ENCODE measurements around the gene MRS2. TPM values are rescaled to one million over a fixed set of nuclear protein-coding genes. Genes with fewer than 3 reads are reported as not detected.
"Not testable (repeated sequence)": the region's sequence is repeated elsewhere in the genome, so short reads cannot be mapped to it uniquely, and the experiment has no call there.

The MRS2 gene
- total RNA-seq, 8 experiments from 2014 or later = 16.3 to 36.1 (median 29.8) TPM

DNA sequence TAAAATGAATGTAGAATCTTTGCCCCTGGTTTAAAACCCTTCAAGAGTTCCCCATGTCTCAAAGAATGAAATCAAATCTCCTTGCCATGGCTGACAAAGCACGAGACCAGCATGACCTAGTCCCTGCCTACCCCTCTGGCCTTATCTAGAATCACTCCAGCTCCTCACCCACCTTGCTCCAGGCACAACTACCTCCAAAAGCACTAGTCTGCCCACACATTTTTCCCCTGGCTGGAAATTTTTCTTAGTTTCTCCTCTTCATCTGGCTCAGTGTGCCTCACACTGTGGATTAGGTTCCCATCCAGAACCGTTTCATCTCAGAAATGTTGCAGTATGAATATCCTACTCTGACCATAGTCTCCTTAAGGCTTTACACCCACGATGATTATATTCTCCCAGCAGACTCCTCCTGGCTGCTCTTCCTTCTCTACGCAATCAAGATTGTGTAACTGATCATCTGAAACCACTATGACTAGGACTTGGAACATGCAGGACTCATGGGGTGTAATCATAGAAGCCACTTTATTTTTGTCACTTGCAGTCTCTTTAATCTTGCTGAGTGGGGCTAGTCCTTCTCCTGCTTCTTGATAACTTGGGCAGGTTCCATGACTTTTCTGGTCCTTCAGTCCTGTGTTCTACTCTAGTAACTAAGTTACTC is 7.8 kb upstream of the MRS2 start:
- in situ Hi-C loops (cut with MboI; ENCODE audit: low pct_unique_long_range_greater_than_20kb in 2 of 9, low sequenced_read_pairs in 9 of 9, unreplicated experiment in 9 of 9) = loop anchor here in 2 of 9 experiments (25.0 kb wide), 2 partner anchors 108 to 333 kb away; no protein-coding TSS in a partner anchor
- 0 to 100% (median 63%) methylated on average over 1 to 4 of the region's 4 CpGs for WGBS, 10 experiments
- H3K4me3 ChIP-seq = no peak overlapping the region

DNA sequence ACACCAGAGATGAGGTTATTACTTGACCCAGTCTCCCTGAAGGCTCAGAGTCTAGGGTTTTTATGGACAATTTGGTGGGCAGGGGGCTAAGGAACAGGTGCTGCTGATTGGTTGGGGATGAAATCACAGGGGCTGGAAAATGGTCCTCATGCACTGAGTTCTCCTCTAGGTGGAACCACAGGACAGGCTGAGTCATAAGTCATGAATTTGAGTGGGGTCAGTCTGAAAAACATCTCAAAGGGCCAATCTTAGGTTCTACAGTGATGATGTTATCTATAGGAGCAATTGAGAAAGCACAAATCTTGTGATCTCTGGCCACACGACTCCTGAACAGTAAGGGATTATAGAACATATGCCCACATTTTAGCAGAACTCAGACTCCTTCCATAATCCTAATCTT is 5.9 kb upstream of the MRS2 start:
- Histone ChIP-seq H3K4me1 (replicated peaks in 1 of 2) (peaks cover 7 to 8% of the 10 kb centered on the region in 2 donors), H3K4me3 (no peak overlapping the region), H3K27ac (no peak overlapping the region)
- WGBS, 10 experiments = 17 to 83% (median 63%) methylated on average over 1 of the region's 1 CpG; no CpG with 5 or more reads in 4 of the 10 experiments
- in situ Hi-C loops (cut with MboI; ENCODE audit: low pct_unique_long_range_greater_than_20kb in 2 of 9, low sequenced_read_pairs in 9 of 9, unreplicated experiment in 9 of 9) = loop anchor here in 2 of 9 experiments (25.0 kb wide), 2 partner anchors 110 to 335 kb away; no protein-coding TSS in a partner anchor
- no peak for ATAC-seq (replicated peaks in 6 of 8)

More for the DNA sequence above, 7.8 kb upstream of the MRS2 start:
- no peak overlapping the region for H3K27ac ChIP-seq
- peak in 2 of 8 experiments; percentile 99 for ATAC-seq (replicated peaks in 6 of 8)
- H3K4me1 ChIP-seq (replicated peaks in 1 of 2) = no peaks in the 10 kb centered on the region

- no peak overlapping the region for H3K27ac ChIP-seq
- peak in 1 of 8 experiments; percentile 43 for ATAC-seq (replicated peaks in 6 of 8)
- peaks cover 8 to 12% of the 10 kb centered on the region in 2 donors for H3K4me1 ChIP-seq (replicated peaks in 1 of 2)
- 14 to 78% (median 47%) methylated on average over 1 of the region's 1 CpG; no CpG with 5 or more reads in 2 of the 10 experiments for WGBS, 10 experiments
- H3K4me3 ChIP-seq = no peak overlapping the region
- in situ Hi-C loops (cut with MboI; ENCODE audit: low pct_unique_long_range_greater_than_20kb in 2 of 9, low sequenced_read_pairs in 9 of 9, unreplicated experiment in 9 of 9) = loop anchor here in 2 of 9 experiments (25.0 kb wide), 2 partner anchors 110 to 335 kb away; no protein-coding TSS in a partner anchor
These were observed 5.1 kb upstream of the MRS2 start for GRCh38 chr6:24397631-24398030.

- ATAC-seq (replicated peaks in 6 of 8); H3K27ac ChIP-seq; H3K4me3 ChIP-seq; in situ Hi-C loops (cut with MboI; ENCODE audit: low pct_unique_long_range_greater_than_20kb in 2 of 9, low sequenced_read_pairs in 9 of 9, unreplicated experiment in 9 of 9): not testable (repeated sequence)
- H3K4me1 ChIP-seq (replicated peaks in 1 of 2) = peaks cover 8 to 24% of the 10 kb centered on the region in 2 donors
- 0 to 52% (median 38%) methylated on average over 4 to 8 of the region's 17 CpGs; no CpG with 5 or more reads in 4 of the 10 experiments for WGBS, 10 experiments
These were observed 2.4 kb upstream of the MRS2 start for GRCh38 chr6:24400045-24401039.

- Histone ChIP-seq H3K27ac (no peak overlapping the region), H3K4me1 (replicated peaks in 1 of 2) (peaks cover 8 to 24% of the 10 kb centered on the region in 2 donors), H3K4me3 (no peak overlapping the region)
- WGBS, 10 experiments = 60 to 91% (median 79%) methylated on average over 1 to 4 of the region's 4 CpGs; no CpG with 5 or more reads in 4 of the 10 experiments
- no peak for ATAC-seq (replicated peaks in 6 of 8)
- in situ Hi-C loops (cut with MboI; ENCODE audit: low pct_unique_long_range_greater_than_20kb in 2 of 9, low sequenced_read_pairs in 9 of 9, unreplicated experiment in 9 of 9) = no loop called here
These were observed 1.3 kb upstream of the MRS2 start for GRCh38 chr6:24401458-24401857.

DNA sequence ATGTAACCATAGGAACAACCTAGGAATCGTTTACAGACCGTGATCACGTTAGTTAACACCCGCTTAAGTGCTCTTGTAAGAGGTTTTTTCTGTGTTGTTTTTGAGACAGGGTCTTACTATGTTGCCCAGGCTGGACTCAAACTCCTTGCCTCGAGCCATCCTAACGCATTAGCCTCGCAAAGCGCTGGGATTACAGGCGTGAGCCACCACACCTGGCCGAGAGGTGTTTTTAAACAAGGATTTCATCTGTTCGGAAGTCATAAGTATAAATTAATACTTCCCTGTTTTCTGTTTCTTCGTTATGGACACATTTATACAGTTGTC is 727 bp downstream of the MRS2 start:
- ATAC-seq (replicated peaks in 6 of 8) = no peak
- H3K27ac ChIP-seq = no peak overlapping the region
- 0 to 63% (median 17%) methylated on average over 1 to 12 of the region's 12 CpGs; no CpG with 5 or more reads in 4 of the 10 experiments for WGBS, 10 experiments
- H3K4me3 ChIP-seq = peak overlapping the region; percentile 57 to 97 (median 67)
- in situ Hi-C loops (cut with MboI; ENCODE audit: low pct_unique_long_range_greater_than_20kb in 2 of 9, low sequenced_read_pairs in 9 of 9, unreplicated experiment in 9 of 9) = no loop called here
- H3K4me1 ChIP-seq (replicated peaks in 1 of 2) = peaks cover 9 to 24% of the 10 kb centered on the region in 2 donors

DNA sequence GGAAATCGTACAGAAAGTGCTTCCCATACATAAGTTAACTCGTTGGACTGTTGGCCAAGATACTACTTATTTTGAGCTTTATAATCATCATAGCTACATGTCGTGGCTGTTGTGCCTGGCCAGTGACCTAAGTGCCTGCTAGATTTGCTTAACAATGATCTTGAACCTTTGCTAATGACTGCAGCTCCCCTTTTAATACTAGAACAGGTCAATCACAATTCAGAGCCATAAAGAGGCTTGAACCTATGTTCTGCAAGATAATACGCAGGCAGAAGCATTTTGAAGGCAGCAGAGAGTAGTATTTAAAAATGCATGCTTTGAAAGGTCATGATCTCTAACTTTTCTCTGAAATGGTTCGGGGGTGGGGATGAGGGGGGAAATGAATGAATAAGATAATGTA is 2.5 kb downstream of the MRS2 start:
- Histone ChIP-seq H3K4me3 (no peak overlapping the region), H3K27ac (no peak overlapping the region), H3K4me1 (replicated peaks in 1 of 2) (peaks cover 10 to 24% of the 10 kb centered on the region in 2 donors)
- in situ Hi-C loops (cut with MboI; ENCODE audit: low pct_unique_long_range_greater_than_20kb in 2 of 9, low sequenced_read_pairs in 9 of 9, unreplicated experiment in 9 of 9) = no loop called here
- WGBS, 10 experiments = 38 to 95% (median 80%) methylated on average over 1 to 5 of the region's 5 CpGs; no CpG with 5 or more reads in 1 of the 10 experiments
- no peak for ATAC-seq (replicated peaks in 6 of 8)

DNA sequence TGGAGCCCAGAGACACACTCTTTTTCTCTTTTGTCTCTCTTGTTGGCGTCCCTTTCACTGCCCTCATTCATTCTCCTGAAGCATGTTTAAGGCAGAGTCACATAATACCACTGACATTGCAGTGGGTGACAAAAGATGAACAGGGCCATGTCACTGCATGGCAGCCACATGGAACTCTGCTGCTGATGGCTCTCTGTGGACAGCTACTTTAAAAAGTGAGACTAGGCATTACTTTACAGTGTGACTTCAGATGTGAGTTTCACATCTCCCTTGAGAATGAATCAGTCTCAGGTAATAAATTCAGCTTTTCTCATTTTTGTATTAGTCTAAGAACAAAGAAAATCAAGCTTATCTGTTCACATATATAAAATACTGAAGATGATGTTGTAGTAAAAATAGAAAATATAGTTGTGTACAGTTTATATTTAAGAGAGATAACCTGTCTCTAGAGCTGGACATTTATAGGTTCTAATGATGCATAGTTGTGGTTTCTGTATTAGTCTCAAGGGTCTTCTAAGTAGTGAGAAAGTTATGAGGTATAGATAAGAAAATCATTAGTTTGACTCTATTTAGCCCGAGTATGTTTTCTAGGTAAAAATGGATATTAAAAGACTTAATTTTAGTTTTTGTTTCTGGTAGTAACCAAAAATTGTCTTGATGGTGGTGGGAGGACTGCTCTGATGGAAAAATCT is 6.1 kb downstream of the MRS2 start:
- no peak for ATAC-seq (replicated peaks in 6 of 8)
- H3K4me1 ChIP-seq (replicated peaks in 1 of 2) = peaks cover 2 to 10% of the 10 kb centered on the region in 2 donors
- WGBS, 10 experiments = 8 to 100% (median 89%) methylated on average over 1 to 2 of the region's 2 CpGs
- in situ Hi-C loops (cut with MboI; ENCODE audit: low pct_unique_long_range_greater_than_20kb in 2 of 9, low sequenced_read_pairs in 9 of 9, unreplicated experiment in 9 of 9) = no loop called here
- H3K4me3 ChIP-seq = no peak overlapping the region
- no peak overlapping the region for H3K27ac ChIP-seq

DNA sequence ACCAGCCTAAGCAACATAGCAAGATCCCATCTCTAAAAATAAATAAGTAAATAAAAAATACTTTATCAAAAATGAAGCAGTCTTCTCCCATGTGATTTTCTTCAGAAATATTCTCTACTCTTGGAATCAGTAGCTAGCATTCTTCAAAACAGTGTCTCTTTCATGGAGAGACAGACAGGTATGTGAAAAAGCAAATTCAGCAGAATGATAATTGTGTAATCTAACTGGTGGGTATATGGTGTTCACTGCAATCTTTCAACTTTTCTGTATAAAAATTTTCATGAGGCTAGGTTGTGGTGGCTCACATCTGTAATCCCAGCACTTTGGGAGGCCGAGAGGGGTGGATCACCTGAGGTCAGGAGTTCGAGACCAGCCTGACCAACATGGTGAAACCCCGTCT is 7.9 kb downstream of the MRS2 start:
- H3K27ac ChIP-seq = no peak overlapping the region
- WGBS, 10 experiments = 80 to 100% (median 100%) methylated on average over 1 to 3 of the region's 3 CpGs; no CpG with 5 or more reads in 6 of the 10 experiments
- no peak for ATAC-seq (replicated peaks in 6 of 8)
- H3K4me3 ChIP-seq = no peak overlapping the region
- in situ Hi-C loops (cut with MboI; ENCODE audit: low pct_unique_long_range_greater_than_20kb in 2 of 9, low sequenced_read_pairs in 9 of 9, unreplicated experiment in 9 of 9) = no loop called here
- H3K4me1 ChIP-seq (replicated peaks in 1 of 2) = peaks cover 0 to 2% of the 10 kb centered on the region in 2 donors

DNA sequence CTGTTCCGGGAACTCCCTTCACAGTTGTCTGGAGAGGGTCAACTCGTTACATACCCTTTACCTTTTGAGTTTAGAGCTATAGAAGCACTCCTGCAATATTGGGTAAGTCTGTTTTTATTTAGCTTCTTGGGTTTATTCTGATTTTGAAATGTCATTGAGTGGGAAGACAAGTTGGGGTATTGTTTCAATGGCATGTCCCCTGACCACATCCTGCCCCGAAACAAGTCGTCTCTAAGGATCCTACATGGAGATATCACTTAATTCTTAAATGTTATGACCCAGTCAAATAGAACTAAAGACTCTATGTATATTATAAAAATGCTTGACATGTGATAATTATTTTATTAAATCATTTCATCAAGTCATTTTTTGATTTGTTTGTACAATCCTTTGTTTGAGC is 9.6 kb downstream of the MRS2 start:
- in situ Hi-C loops (cut with MboI; ENCODE audit: low pct_unique_long_range_greater_than_20kb in 2 of 9, low sequenced_read_pairs in 9 of 9, unreplicated experiment in 9 of 9) = no loop called here
- H3K27ac ChIP-seq = no peak overlapping the region
- 90 to 100% (median 100%) methylated on average over 1 to 4 of the region's 4 CpGs; no CpG with 5 or more reads in 1 of the 10 experiments for WGBS, 10 experiments
- ATAC-seq (replicated peaks in 6 of 8) = no peak
- H3K4me1 ChIP-seq (replicated peaks in 1 of 2) = peaks cover 0 to 2% of the 10 kb centered on the region in 2 donors
- H3K4me3 ChIP-seq = no peak overlapping the region

DNA sequence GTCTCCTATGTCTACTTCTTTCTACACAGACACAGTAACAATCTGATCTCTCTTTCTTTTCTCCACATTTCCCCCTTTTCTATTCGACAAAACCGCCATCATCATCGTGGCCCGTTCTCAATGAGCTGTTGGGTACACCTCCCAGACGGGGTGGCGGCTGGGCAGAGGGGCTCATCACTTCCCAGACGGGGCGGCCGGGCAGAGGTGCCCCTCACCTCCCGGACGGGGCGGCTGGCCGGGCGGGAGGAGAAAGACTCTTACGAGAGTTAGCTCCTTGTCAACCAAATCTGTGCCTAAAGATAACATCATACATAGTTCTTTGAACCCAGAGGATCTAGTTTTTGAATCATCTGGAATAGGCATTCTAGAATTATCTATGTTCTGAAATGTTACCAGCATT is 11.8 kb downstream of the MRS2 start:
- H3K4me3 ChIP-seq; ATAC-seq (replicated peaks in 6 of 8); in situ Hi-C loops (cut with MboI; ENCODE audit: low pct_unique_long_range_greater_than_20kb in 2 of 9, low sequenced_read_pairs in 9 of 9, unreplicated experiment in 9 of 9); H3K27ac ChIP-seq; H3K4me1 ChIP-seq (replicated peaks in 1 of 2): not testable (repeated sequence)
- 95 to 100% methylated on average over 2 to 7 of the region's 15 CpGs; no CpG with 5 or more reads in 8 of the 10 experiments for WGBS, 10 experiments

- WGBS, 10 experiments = 89 to 100% (median 100%) methylated on average over 1 to 4 of the region's 4 CpGs; no CpG with 5 or more reads in 1 of the 10 experiments
- no peak overlapping the region for H3K4me3 ChIP-seq
- H3K4me1 ChIP-seq (replicated peaks in 1 of 2) = no peaks in the 10 kb centered on the region
- ATAC-seq (replicated peaks in 6 of 8) = no peak
- in situ Hi-C loops (cut with MboI; ENCODE audit: low pct_unique_long_range_greater_than_20kb in 2 of 9, low sequenced_read_pairs in 9 of 9, unreplicated experiment in 9 of 9) = no loop called here
- no peak overlapping the region for H3K27ac ChIP-seq
These were observed 13.0 kb downstream of the MRS2 start for GRCh38 chr6:24415753-24416152.
